Nephron (organoid): ENCODE measurements around the gene HS6ST2.

ENCODE experiments used
- H3K27ac Mint-ChIP-seq, 3 experiments: 2 replicates each; pipeline ENCODE4 v1.8.0; 2020; ENCODE audit warnings: mixed read lengths in 3 of 3, mild to moderate bottlenecking in 2 of 3, moderate library complexity in 1 of 3
- H3K27me3 Mint-ChIP-seq: 2 replicates; pipeline ENCODE4 v1.8.0; 2021; ENCODE audit warnings: low read depth, mild to moderate bottlenecking, moderate library complexity, mixed read lengths
- H3K36me3 Mint-ChIP-seq: 2 replicates; pipeline ENCODE4 v1.8.0; 2020; ENCODE audit warnings: low read depth, mixed read lengths
- H3K4me1 Mint-ChIP-seq: 2 replicates; pipeline ENCODE4 v1.8.0; 2020; ENCODE audit warnings: mixed read lengths
- H3K4me3 Mint-ChIP-seq, 3 experiments: 2 replicates each; pipeline ENCODE4 v1.8.0; 2020; ENCODE audit warnings: mild to moderate bottlenecking in 3 of 3, mixed read lengths in 3 of 3, moderate library complexity in 2 of 3
- H3K9me3 Mint-ChIP-seq: 2 replicates; pipeline ENCODE4 v1.8.0; 2020; ENCODE audit warnings: mixed read lengths
- CTCF ChIP-seq, 3 experiments: fragments of 200-600 bp; sonication (generic); IDR thresholded peaks; one replicate each; pipeline ENCODE4 v1.5.0; 2021; ENCODE audit warnings: antibody characterized with exemption in 3 of 3; ENCODE audit not compliant: unreplicated experiment in 3 of 3

HS6ST2 gene

GRCh38 chrX:132692526-132692925, 265.9 kb downstream of the HS6ST2 start:
- Mint-ChIP-seq H3K4me1 (peaks cover 25% of the 10 kb centered on the region), H3K27me3 (no peaks in the 10 kb centered on the region), H3K4me3 (no peak overlapping the region), H3K9me3 (no peaks in the 10 kb centered on the region), H3K36me3 (no peaks in the 10 kb centered on the region), H3K27ac (no peak overlapping the region)
- no peak for TF ChIP-seq CTCF (IDR thresholded peaks at IDR 0.05; ENCODE audit: unreplicated experiment in 3 of 3)

GRCh38 chrX:132692066-132692465, 266.4 kb downstream of the HS6ST2 start:
- peaks cover under 1% of the 10 kb centered on the region for H3K27me3 Mint-ChIP-seq
- no peak for TF ChIP-seq CTCF (IDR thresholded peaks at IDR 0.05; ENCODE audit: unreplicated experiment in 3 of 3)
- no peaks in the 10 kb centered on the region for H3K9me3 Mint-ChIP-seq
- H3K27ac Mint-ChIP-seq: no peak overlapping the region
- H3K4me3 Mint-ChIP-seq: no peak overlapping the region
- H3K36me3 Mint-ChIP-seq: no peaks in the 10 kb centered on the region
- peaks cover 25% of the 10 kb centered on the region for H3K4me1 Mint-ChIP-seq

GRCh38 chrX:132689612-132690563, 268.5 kb downstream of the HS6ST2 start:
- no peaks in the 10 kb centered on the region for H3K9me3 Mint-ChIP-seq
- H3K27ac Mint-ChIP-seq: peak overlapping the region; percentile 60 to 72 (median 65)
- TF ChIP-seq CTCF (IDR thresholded peaks at IDR 0.05; ENCODE audit: unreplicated experiment in 3 of 3): no peak
- H3K27me3 Mint-ChIP-seq: peaks cover 3% of the 10 kb centered on the region
- no peaks in the 10 kb centered on the region for H3K36me3 Mint-ChIP-seq
- peak overlapping the region in 2 of 3 experiments; percentile 5 to 40 for H3K4me3 Mint-ChIP-seq
- H3K4me1 Mint-ChIP-seq: peaks cover 25% of the 10 kb centered on the region

GRCh38 chrX:132685276-132685675, 273.2 kb downstream of the HS6ST2 start:
- peaks cover 3% of the 10 kb centered on the region for H3K36me3 Mint-ChIP-seq
- H3K4me1 Mint-ChIP-seq: peaks cover 13% of the 10 kb centered on the region
- H3K4me3 Mint-ChIP-seq: no peak overlapping the region
- H3K9me3 Mint-ChIP-seq: peaks cover 4% of the 10 kb centered on the region
- TF ChIP-seq CTCF (IDR thresholded peaks at IDR 0.05; ENCODE audit: unreplicated experiment in 3 of 3): no peak
- peaks cover 3% of the 10 kb centered on the region for H3K27me3 Mint-ChIP-seq
- no peak overlapping the region for H3K27ac Mint-ChIP-seq

GRCh38 chrX:132677233-132677716, 281.2 kb downstream of the HS6ST2 start:
- Mint-ChIP-seq H3K4me3 (no peak overlapping the region), H3K36me3 (peaks cover 9% of the 10 kb centered on the region), H3K27me3 (no peaks in the 10 kb centered on the region), H3K27ac (peak overlapping the region in 2 of 3 experiments; percentile 17 to 51), H3K4me1 (peaks cover 14% of the 10 kb centered on the region), H3K9me3 (peaks cover 11% of the 10 kb centered on the region)
- no peak for TF ChIP-seq CTCF (IDR thresholded peaks at IDR 0.05; ENCODE audit: unreplicated experiment in 3 of 3)
